Measurements from ENCODE around the gene GABRP.
"Not testable (repeated sequence)": the region's sequence is repeated elsewhere in the genome, so short reads cannot be mapped to it uniquely, and the experiment has no call there.

GABRP gene

DNA sequence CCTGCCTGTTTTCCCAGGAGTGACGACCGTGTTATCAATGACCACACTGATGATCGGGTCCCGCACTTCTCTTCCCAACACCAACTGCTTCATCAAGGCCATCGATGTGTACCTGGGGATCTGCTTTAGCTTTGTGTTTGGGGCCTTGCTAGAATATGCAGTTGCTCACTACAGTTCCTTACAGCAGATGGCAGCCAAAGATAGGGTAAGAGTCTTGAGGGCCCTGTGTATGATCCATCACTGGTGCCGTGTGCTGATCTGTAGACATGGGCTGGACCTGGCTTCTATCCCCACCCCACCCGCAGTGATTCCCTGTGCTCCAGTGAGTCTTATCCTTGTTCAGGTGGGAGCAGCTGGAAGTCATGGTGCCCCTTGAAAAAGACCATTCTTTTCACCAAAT, 26.0 kb downstream of the GABRP start:
- no peak for DNase-seq

DNA sequence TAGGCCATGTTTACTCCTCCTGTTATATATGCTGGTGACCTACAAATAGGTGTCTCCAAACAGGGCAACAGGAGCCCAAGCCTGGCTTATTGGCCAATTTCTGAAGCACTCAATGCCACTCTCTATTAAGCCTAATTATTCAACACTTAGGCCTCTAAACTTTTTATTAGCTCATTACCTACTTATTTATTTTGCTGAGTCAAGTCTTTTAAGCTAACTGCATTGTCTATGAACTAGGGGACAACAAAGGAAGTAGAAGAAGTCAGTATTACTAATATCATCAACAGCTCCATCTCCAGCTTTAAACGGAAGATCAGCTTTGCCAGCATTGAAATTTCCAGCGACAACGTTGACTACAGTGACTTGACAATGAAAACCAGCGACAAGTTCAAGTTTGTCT, 28.2 kb downstream of the GABRP start:
- no peak for DNase-seq

- no peak for DNase-seq
These were observed 29.7 kb downstream of the GABRP start for GRCh38 chr5:170813231-170813630.

GRCh38 chr5:170817195-170817594, 33.7 kb downstream of the GABRP start:
- no peak for DNase-seq

GRCh38 chr5:170818232-170818631, 34.7 kb downstream of the GABRP start:
- no peak for DNase-seq

GRCh38 chr5:170819824-170820223, 36.3 kb downstream of the GABRP start:
- no peak for DNase-seq

GRCh38 chr5:170821257-170821800, 37.8 kb downstream of the GABRP start:
- DNase-seq: no peak

DNA sequence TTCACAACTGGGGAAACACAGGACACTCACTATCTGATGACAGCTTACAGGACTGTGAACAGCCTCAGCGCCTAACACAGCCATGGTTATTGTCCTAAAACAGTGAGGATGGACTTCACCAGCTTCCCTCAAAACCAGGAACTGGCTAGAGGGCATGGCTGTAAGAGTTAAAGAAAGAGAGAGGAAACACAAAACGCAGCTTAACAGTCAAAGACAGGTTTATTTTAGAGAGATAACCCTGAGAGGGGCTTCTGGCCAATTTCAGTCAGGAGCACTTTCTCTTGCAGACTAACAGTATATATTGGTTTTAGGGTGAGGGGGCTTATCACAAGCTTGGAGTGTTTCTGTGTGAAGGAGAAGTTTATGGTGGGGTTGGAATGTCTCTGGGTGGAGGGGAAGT, 42.6 kb downstream of the GABRP start:
- DNase-seq: no peak

GRCh38 chr5:170832241-170832640, 48.7 kb downstream of the GABRP start:
- DNase-seq: no peak

DNA sequence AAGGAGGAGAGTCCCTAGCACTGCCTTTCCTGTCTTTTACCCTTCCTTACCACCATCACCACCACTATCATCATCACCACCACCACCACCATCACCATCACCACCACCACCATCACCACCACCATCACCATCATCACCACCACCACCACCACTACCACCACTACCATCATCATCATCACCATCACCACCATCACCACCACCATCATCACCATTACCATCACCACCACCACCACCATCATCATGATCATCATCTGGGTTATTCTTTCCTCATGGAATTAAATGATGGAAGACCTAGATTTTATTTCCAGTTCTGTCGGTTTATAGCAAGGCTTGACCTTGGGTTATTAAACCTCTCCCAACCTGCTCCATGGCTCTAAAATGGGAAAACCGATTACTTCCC, 50.5 kb downstream of the GABRP start:
- not testable (repeated sequence) for DNase-seq

- DNase-seq: no peak
These were observed 52.7 kb downstream of the GABRP start for GRCh38 chr5:170836226-170836625.

DNA sequence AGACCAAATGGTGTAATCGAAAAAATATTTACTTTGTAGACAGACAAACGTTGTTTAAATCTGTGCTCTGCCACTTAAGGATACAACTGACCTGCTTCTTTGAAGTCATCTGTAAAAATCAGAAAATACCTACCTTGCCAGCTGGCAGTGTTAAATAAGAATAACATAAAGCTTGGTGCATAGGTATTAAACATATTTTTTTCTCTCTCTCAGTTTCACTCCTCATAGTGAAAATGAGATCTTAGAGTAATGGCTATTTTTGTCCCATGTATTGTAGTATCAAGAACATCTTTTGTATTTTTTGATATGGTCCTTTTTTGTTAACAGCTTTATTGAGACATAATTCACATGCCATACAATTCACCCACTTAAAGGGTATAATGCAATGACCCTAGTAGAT, 60.3 kb downstream of the GABRP start:
- DNase-seq: no peak

DNA sequence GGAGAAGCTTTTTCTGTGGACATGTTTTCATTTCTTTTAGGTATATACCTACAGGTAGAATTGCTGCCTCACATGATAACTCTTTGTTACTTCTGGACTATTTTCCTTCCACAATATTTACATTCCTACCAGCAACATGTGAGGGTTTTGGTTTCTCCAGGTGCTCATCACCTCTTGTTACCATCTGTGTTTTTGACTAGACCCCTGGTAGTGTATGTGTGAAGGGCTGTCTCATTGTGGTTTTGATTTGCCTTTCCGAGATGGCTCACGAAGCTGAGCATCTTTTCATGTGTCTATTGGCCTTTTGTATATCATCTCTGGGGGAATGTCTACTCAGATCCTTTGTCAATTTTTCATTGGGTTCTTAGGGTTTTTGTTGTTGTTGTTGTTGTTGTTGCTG, 61.1 kb downstream of the GABRP start:
- no peak for DNase-seq

- no peak for DNase-seq
These were observed 62.9 kb downstream of the GABRP start for GRCh38 chr5:170846416-170846815.

GRCh38 chr5:170846846-170847245, 63.3 kb downstream of the GABRP start:
- no peak for DNase-seq

- no peak for DNase-seq
These were observed 64.5 kb downstream of the GABRP start for GRCh38 chr5:170848033-170848432.

- no peak for DNase-seq
These were observed 65.8 kb downstream of the GABRP start for GRCh38 chr5:170849374-170849773.

GRCh38 chr5:170854566-170854965, 71.0 kb downstream of the GABRP start:
- no peak for DNase-seq

DNA sequence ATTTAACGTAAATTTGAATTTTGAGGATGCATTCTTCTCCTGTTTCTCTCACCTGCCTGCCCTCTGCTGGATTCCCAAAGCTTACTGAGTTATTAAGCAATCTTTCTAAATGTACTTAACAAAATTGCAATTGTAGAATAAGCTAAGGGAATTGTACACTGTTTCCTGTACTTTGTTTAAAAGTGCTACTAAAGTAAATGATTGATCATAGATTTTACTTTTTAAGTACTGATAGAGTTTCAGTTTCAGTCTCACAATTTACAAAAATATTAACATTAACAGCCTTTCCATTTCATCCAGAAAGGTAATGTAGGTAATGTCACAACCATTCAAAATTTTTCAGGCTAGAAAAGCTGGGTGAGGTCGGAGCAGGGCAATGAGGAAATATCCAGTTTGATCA, 73.5 kb downstream of the GABRP start:
- DNase-seq: no peak

GRCh38 chr5:170860415-170860814, 76.9 kb downstream of the GABRP start:
- no peak for DNase-seq

DNA sequence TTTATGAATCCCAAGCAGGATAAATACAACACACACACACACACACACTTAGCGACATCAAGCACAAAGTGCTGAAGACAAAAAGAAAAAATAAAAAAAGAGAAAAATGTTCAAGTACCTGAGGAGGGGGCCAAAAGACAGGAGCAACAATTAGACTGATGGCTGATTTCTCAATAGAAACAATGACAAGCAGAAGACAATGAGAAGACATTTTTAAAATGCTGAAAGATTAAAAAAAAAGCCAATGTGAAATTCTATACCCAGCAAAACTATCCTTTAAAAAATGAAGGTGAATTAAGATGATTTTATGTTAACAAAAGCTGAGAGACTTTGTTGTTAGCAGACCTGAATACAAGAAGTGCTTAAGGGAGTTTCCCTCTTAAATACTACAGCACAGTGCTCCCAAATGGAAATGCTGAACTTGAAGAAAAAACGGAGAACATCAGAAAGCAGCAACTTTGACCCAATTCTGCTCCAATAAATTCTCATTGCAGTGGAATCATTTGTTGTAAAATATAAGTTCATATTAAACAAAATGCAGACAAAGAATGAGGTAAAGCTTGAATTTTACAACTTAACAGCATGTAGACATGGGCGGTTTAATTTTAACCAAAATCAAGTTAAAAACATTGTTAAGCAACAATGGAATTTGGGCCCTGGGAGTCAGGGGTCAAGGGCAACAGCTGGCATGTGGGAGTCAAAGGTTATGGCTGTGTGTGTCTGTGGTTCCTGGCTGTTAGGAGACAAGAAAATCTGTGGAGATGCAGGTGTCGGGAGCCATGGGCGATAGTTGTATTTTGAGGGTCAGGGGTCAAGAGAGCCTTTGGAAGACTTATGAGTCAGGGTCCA, 77.5 kb downstream of the GABRP start:
- DNase-seq: no peak

- DNase-seq: no peak
These were observed 78.1 kb downstream of the GABRP start for GRCh38 chr5:170861667-170861916.

DNA sequence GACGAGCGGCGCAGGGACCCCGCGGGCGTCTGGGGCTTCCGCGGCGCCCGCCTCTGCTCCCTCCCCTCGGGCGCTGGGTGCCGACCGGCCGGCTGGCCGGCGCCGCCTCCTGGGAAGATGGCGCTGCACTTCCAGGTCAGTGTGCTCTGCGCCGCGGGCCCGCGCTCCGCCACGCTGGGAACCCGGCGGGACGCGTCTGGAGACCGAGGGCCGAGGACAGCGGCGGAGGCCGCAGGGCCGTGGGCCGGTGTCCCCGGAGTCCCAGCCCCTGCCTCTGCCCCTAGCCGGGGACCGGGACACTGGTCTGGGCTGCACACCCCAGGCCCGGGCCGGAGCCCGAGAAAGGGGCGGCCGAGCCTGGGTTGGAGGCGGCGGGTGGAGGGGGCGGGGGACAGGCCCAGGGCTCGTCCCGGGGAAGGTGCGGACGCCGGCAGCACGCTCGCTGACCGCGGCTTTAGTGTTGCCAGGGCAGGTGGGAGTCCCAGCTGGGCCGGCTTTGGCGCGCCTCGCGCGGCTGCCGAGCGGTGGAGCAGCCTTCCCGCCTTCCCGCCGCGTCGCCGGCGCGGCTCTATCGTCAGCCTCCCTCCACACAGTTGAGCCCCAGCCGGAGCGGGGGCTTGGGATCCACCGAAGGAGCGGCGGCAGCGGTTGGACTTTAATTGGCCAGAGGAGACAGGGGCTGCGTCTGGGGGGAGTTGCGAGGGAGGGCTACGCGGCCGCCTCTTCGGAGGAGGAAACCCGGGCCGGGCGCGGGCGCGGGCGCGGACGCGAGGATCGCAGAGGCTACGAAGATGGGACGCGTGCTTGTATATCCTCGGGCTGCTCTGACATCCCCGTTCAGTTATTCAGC, 78.6 kb downstream of the GABRP start, which contains the start of gene RANBP17:
Gene RANBP17 (plus strand): TSS at position 102 of the 850 bp plus-strand sequence.
- no peak for DNase-seq

DNA sequence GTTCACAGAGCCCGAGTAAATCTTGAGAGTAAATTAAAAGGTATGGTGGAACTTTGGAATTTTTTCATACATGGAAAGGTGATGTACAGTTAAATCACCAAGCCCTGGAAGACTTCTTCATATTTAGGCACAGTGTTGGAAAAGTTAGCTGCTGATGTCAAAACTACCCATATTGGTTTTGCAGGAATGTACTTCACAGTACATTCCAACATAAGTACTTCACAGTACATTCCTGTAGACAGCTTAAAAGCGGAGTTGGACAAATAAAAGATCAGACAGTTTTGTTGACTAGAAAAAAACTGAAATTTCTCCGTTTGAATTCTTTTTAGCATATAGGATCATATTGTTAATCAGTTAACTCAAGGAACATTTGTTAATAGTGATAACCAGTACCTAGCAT, 80.1 kb downstream of the GABRP start:
- no peak for DNase-seq

Data from activated CD4-positive, alpha-beta T cell treated with anti-CD3 and anti-CD28 coated beads, Interleukin-2, amount 50 U/mL, for 4 hours (primary cell).